ENCODE data around the gene MRPS35.

- TF ChIP-seq CTCF (IDR thresholded peaks at IDR 0.05 in 8 of 11, conservative IDR thresholded peaks at IDR 0.05 in 3 of 11) (no peak), POLR2A (IDR thresholded peaks at IDR 0.05) (no peak), POLR2AphosphoS5 (IDR thresholded peaks at IDR 0.05) (no peak)
These were observed 19.5 kb downstream of the MRPS35 start for GRCh38 chr12:27730097-27730588.
